Liver (tissue), 9 donors: ENCODE measurements around the gene DUSP7. TPM values are rescaled to one million over a fixed set of nuclear protein-coding genes. Genes with fewer than 3 reads are reported as not detected.

ENCODE experiments used
- DNase-seq: peaks from one replicate; pipeline ENCODE4 v3.0.0-alpha.2; 2017; ENCODE audit warnings: low spot score
- H3K27ac ChIP-seq, 2 donors: one replicate each; pipeline ENCODE4 v1.7.0; 2013; ENCODE audit warnings: inconsistent platforms in 2 of 2, low read length in 2 of 2, control low read depth in 1 of 2, low read depth in 1 of 2, mild to moderate bottlenecking in 1 of 2
- H3K27me3 ChIP-seq, 4 donors: one replicate each; pipeline versions ENCODE4 v1.6.1 to v1.7.0; 2013; ENCODE audit warnings: low read length in 3 of 4, inconsistent platforms in 1 of 4, mild to moderate bottlenecking in 1 of 4, moderate library complexity in 1 of 4; ENCODE audit not compliant: control insufficient read depth in 4 of 4, insufficient read depth in 4 of 4
- H3K36me3 ChIP-seq, 4 donors: one replicate each; pipeline versions ENCODE4 v1.6.1 to v1.7.0; 2013; ENCODE audit warnings: low read length in 3 of 4, mild to moderate bottlenecking in 3 of 4, low read depth in 1 of 4, moderate library complexity in 1 of 4; ENCODE audit not compliant: control insufficient read depth in 4 of 4, insufficient read depth in 3 of 4
- H3K4me1 ChIP-seq, 4 donors: one replicate each; pipeline versions ENCODE4 v1.6.1 to v1.7.0; 2013; ENCODE audit warnings: low read length in 3 of 4, mild to moderate bottlenecking in 3 of 4, moderate library complexity in 1 of 4; ENCODE audit not compliant: control insufficient read depth in 4 of 4, insufficient read depth in 4 of 4
- H3K4me3 ChIP-seq, 3 donors: one replicate each; pipeline versions ENCODE4 v1.6.1 to v1.7.0; 2013; ENCODE audit warnings: low read length in 3 of 3, control low read depth in 1 of 3, low read depth in 1 of 3, mild to moderate bottlenecking in 1 of 3
- H3K9ac ChIP-seq, 2 donors: one replicate each; pipeline ENCODE4 v1.7.0; 2013; ENCODE audit warnings: low read length in 2 of 2, mild to moderate bottlenecking in 2 of 2, moderate library complexity in 2 of 2, control low read depth in 1 of 2, low read depth in 1 of 2
- H3K9me3 ChIP-seq, 4 donors: one replicate each; pipeline versions ENCODE4 v1.6.1 to v1.7.0; 2013; ENCODE audit warnings: low read length in 3 of 4; ENCODE audit not compliant: control insufficient read depth in 4 of 4
- FOXA1 ChIP-seq: IDR thresholded peaks from 2 replicates; pipeline ENCODE4 v1.6.1; 2016; ENCODE audit warnings: antibody characterized with exemption
- FOXA2 ChIP-seq: IDR thresholded peaks from 2 replicates; pipeline ENCODE4 v1.6.1; 2016; ENCODE audit warnings: antibody characterized with exemption
- GABPA ChIP-seq, 2 donors: IDR thresholded peaks in 1 of 2; conservative IDR thresholded peaks in 1 of 2; 2 replicates each; pipeline ENCODE4 v1.6.1; 2016; ENCODE audit warnings: antibody characterized with exemption in 2 of 2, mild to moderate bottlenecking in 1 of 2, moderate library complexity in 1 of 2
- HNF4G ChIP-seq: IDR thresholded peaks from 2 replicates; pipeline ENCODE4 v1.6.1; 2016; ENCODE audit warnings: antibody characterized with exemption
- RAD21 ChIP-seq, 2 donors: IDR thresholded peaks; 2 replicates each; pipeline ENCODE4 v1.6.1; 2016; ENCODE audit warnings: antibody characterized with exemption in 2 of 2, mild to moderate bottlenecking in 2 of 2
- SP1 ChIP-seq: IDR thresholded peaks from 2 replicates; pipeline ENCODE4 v1.6.1; 2018; ENCODE audit warnings: antibody characterized with exemption, mild to moderate bottlenecking
- TAF1 ChIP-seq: conservative IDR thresholded peaks from 2 replicates; pipeline ENCODE4 v1.6.1; 2016; ENCODE audit warnings: antibody characterized with exemption, mild to moderate bottlenecking
- WGBS: extraction: QIAGEN DNeasy Blood & Tissue Kit; methylation state at CpG from one replicate; pipeline ENCODE4 v1.1.7; 2013; 5-methylcytosine and 5-hydroxymethylcytosine counted together
- polyA plus RNA-seq, 2 donors: library from polyadenylated mRNA; stranded (reverse) in 1 of 2; unstranded in 1 of 2; fragments of 200-250 nt in 1 of 2; fragments of >200 nt in 1 of 2; fragmentation: Nextera tagmentation in 1 of 2; extraction: Ambion mirVana in 1 of 2; gene quantifications; one replicate each; pipeline versions ENCODE4 v1.2.1 to v1.2.3, GENCODE V29; 2013 to 2015
- total RNA-seq, 2 donors: library from RNA; depleted of rRNA; stranded (reverse); fragments of >200 nt; gene quantifications; one replicate each; pipeline ENCODE4 v1.2.3, GENCODE V29; 2014
- TF ChIP-seq, protein P1 (sequence below): IDR thresholded peaks from 2 replicates; pipeline ENCODE4 v1.6.1; 2016; ENCODE audit warnings: antibody characterized with exemption
- TF ChIP-seq, protein P2 (sequence below): IDR thresholded peaks from 2 replicates; pipeline ENCODE4 v1.6.1; 2016; ENCODE audit warnings: antibody characterized with exemption
- TF ChIP-seq, protein P3 (sequence below): IDR thresholded peaks from 2 replicates; pipeline ENCODE4 v1.6.1; 2016; ENCODE audit warnings: antibody characterized with exemption
- TF ChIP-seq, protein P4 (sequence below): IDR thresholded peaks from 2 replicates; pipeline ENCODE4 v1.6.1; 2016; ENCODE audit warnings: antibody characterized with exemption, mild to moderate bottlenecking
- TF ChIP-seq, protein P5 (sequence below): fragments of 150-350 bp; IDR thresholded peaks from 2 replicates; pipeline ENCODE4 v1.5.1; 2017; ENCODE audit warnings: improper control_type of control experiment, low read depth, low read length; ENCODE audit not compliant: missing input control
- donor health status: healthy.
- donor health status: healthy.
- donor health status: healthy.
- donor health status: healthy.
- donor health status: healthy.

The DUSP7 gene
- total and polyA plus RNA-seq, 4 donors = 1.5 to 5.0 (median 3.7) TPM

DNA sequence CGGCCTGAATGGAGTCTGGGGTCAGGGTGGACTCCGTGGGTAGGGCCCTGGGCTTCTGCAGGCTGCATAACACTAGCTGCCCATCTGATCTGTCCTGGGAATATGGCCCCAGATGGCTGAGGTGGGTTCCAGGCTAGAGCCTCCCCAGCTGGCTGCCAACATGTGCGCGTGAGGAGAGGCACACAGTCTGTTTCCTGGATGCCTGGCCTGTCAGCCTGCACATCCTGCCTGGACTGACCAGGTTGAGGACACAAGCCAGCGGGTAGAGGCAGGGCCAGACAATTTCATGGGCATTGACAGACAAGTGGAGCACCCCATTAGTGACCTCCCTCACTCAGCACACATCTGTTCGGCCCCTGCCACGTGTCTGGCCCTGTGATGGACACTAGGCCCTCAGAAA, 30.9 kb downstream of the DUSP7 start:
- Histone ChIP-seq H3K36me3 (no peaks in the 10 kb centered on the region), H3K4me1 (peaks cover 0 to 2% (median 0%) of the 10 kb centered on the region in 4 donors), H3K9me3 (no peaks in the 10 kb centered on the region), H3K27me3 (no peaks in the 10 kb centered on the region), H3K4me3 (no peak overlapping the region), H3K27ac (no peak overlapping the region), H3K9ac (no peak overlapping the region)
- WGBS = 84% methylated on average over 7 of the region's 7 CpGs
- DNase-seq = no peak
- TF ChIP-seq, protein P1, sequence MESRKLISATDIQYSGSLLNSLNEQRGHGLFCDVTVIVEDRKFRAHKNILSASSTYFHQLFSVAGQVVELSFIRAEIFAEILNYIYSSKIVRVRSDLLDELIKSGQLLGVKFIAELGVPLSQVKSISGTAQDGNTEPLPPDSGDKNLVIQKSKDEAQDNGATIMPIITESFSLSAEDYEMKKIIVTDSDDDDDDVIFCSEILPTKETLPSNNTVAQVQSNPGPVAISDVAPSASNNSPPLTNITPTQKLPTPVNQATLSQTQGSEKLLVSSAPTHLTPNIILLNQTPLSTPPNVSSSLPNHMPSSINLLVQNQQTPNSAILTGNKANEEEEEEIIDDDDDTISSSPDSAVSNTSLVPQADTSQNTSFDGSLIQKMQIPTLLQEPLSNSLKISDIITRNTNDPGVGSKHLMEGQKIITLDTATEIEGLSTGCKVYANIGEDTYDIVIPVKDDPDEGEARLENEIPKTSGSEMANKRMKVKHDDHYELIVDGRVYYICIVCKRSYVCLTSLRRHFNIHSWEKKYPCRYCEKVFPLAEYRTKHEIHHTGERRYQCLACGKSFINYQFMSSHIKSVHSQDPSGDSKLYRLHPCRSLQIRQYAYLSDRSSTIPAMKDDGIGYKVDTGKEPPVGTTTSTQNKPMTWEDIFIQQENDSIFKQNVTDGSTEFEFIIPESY = no peak
- TF ChIP-seq FOXA1 (no peak), SP1 (no peak), RAD21 (IDR thresholded peaks at IDR 0.05) (no peak), HNF4G (no peak), TAF1 (no peak)
- TF ChIP-seq, protein P2, sequence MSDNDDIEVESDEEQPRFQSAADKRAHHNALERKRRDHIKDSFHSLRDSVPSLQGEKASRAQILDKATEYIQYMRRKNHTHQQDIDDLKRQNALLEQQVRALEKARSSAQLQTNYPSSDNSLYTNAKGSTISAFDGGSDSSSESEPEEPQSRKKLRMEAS = no peak
- TF ChIP-seq, protein P3, sequence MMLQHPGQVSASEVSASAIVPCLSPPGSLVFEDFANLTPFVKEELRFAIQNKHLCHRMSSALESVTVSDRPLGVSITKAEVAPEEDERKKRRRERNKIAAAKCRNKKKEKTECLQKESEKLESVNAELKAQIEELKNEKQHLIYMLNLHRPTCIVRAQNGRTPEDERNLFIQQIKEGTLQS = no peak
- TF ChIP-seq, protein P4, sequence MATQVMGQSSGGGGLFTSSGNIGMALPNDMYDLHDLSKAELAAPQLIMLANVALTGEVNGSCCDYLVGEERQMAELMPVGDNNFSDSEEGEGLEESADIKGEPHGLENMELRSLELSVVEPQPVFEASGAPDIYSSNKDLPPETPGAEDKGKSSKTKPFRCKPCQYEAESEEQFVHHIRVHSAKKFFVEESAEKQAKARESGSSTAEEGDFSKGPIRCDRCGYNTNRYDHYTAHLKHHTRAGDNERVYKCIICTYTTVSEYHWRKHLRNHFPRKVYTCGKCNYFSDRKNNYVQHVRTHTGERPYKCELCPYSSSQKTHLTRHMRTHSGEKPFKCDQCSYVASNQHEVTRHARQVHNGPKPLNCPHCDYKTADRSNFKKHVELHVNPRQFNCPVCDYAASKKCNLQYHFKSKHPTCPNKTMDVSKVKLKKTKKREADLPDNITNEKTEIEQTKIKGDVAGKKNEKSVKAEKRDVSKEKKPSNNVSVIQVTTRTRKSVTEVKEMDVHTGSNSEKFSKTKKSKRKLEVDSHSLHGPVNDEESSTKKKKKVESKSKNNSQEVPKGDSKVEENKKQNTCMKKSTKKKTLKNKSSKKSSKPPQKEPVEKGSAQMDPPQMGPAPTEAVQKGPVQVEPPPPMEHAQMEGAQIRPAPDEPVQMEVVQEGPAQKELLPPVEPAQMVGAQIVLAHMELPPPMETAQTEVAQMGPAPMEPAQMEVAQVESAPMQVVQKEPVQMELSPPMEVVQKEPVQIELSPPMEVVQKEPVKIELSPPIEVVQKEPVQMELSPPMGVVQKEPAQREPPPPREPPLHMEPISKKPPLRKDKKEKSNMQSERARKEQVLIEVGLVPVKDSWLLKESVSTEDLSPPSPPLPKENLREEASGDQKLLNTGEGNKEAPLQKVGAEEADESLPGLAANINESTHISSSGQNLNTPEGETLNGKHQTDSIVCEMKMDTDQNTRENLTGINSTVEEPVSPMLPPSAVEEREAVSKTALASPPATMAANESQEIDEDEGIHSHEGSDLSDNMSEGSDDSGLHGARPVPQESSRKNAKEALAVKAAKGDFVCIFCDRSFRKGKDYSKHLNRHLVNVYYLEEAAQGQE = no peak

DNA sequence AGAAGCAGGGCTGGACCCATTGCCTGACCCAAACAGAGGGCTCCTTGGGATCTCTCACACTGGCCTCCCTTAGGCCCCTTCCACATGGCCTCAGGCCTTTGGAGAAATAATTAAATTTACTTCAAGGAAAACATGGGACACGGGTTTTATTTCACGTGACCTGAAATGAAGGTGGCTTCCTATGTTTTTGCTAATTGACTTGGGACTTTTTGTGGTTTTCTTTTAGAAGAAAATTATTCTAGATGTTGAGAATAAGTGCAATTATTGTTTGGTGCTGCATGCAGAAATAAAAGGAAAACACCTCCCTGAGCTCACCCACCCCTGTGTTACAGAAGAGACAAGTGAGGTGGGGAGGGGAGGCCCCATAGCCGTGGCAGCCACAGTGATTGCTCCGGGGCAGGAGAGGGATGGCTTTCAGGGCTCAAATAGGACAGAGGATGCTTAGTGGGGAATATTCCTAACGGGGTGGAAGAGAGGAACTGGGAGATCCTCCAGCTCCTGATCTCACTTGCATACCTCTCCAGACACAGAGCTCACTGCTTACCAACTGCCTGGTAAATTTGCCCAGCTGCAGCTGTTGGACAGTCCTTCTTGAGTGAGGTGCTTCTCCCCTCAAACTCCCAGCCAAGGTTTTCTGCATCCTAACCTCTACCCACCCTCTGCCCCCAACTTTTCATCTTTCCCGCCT, 31.5 kb downstream of the DUSP7 start:
- no peaks in the 10 kb centered on the region for H3K9me3 ChIP-seq
- no peaks in the 10 kb centered on the region for H3K36me3 ChIP-seq
- TF ChIP-seq, protein P4 = no peak
- TF ChIP-seq GABPA (IDR thresholded peaks at IDR 0.05 in 1 of 2, conservative IDR thresholded peaks at IDR 0.05 in 1 of 2) (no peak), FOXA2 (no peak), RAD21 (IDR thresholded peaks at IDR 0.05) (no peak), HNF4G (no peak), FOXA1 (no peak), SP1 (no peak)
- TF ChIP-seq, protein P1 = no peak
- TF ChIP-seq, protein P5, sequence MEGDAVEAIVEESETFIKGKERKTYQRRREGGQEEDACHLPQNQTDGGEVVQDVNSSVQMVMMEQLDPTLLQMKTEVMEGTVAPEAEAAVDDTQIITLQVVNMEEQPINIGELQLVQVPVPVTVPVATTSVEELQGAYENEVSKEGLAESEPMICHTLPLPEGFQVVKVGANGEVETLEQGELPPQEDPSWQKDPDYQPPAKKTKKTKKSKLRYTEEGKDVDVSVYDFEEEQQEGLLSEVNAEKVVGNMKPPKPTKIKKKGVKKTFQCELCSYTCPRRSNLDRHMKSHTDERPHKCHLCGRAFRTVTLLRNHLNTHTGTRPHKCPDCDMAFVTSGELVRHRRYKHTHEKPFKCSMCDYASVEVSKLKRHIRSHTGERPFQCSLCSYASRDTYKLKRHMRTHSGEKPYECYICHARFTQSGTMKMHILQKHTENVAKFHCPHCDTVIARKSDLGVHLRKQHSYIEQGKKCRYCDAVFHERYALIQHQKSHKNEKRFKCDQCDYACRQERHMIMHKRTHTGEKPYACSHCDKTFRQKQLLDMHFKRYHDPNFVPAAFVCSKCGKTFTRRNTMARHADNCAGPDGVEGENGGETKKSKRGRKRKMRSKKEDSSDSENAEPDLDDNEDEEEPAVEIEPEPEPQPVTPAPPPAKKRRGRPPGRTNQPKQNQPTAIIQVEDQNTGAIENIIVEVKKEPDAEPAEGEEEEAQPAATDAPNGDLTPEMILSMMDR = no peak
- no peaks in the 10 kb centered on the region for H3K27me3 ChIP-seq
- H3K4me1 ChIP-seq = peaks cover 0 to 3% (median 0%) of the 10 kb centered on the region in 4 donors
- no peak overlapping the region for H3K27ac ChIP-seq
- no peak overlapping the region for H3K4me3 ChIP-seq
- 90% methylated on average over 6 of the region's 6 CpGs for WGBS
- DNase-seq = no peak
- no peak overlapping the region for H3K9ac ChIP-seq
